Kidney capillary endothelial cell (primary cell): Measurements from ENCODE around the gene JAK3.

Experiments
- DNase-seq: peaks from one replicate; pipeline ENCODE4 v3.0.0-alpha.2; 2018; ENCODE audit warnings: low spot score

Gene JAK3

DNA sequence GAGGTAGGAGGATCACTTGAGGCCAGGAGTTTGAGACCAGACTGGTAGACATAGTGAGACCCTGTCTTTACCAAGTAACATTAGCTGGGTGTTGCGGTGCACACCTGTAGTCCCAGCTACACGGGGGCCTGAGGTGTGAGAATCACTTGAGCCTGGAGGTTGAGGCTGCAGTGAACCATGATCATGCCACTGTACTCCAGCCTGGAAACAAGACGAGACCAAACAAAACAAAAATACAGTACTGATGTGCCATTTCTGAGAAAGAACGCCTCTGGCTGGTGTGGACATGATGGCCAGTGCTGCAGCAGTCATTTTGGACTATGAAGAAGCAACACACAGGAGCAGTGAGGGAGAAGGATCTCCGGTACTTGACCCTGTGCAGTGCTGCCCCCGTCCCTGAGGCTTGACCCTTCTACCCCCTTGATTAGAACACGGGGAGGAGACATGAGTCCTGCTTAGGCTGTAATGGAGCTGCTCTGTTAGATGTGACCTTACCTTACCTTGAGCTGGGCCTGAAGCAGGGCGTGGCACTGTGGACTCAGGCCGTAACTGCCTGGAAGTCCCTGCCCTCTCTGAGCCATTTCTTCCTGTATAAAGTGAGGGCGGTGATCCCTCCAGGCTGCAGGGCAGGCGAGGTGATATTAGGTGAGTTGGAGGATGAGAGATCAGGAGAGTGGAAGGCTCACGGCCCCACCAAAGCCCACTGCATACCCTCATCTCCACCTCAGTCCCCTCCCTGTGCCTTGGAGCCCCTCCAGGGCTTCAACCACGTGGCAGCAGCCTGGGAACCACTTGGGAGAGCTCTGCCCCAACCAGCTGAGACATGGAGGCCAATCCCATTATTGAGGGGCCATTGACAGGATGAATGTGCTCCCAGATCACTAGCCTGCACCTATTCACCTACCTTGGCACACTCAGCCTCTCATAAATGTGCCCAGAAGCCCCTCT is 17.9 kb upstream of the JAK3 start:
- DNase-seq: no peak

DNA sequence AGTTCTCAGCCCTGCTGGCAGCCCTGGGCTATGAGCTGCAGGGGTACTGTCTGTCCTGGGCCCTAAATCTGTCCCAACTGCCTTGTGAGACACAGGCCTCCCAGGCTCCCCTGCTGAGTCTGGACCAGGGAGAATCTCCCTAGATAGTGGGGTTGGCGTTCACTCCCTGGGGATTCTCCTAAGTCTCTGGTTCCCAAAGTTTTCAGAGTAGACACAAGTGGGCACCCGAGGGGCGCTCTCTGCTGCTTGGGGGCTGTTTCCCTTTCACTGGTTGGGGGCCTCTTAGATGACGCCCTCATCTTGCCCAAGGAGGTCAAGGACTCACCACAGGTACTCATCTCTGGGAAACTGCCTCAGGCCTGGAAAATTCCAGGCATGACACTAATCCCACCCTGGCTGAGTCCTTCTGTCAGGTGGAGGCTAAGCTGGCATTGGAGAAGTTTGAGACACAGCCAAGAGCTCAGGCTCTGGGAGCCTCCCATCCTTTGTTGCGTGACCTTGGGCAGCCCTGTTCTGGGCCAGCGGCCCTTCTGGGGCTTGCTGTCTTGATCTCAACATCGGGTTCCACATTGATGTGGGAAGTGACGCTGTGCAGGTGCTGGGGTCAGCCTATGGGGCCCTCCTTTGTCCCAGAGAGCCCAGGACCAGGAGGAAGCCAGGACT is 15.9 kb upstream of the JAK3 start:
- DNase-seq: no peak

DNA sequence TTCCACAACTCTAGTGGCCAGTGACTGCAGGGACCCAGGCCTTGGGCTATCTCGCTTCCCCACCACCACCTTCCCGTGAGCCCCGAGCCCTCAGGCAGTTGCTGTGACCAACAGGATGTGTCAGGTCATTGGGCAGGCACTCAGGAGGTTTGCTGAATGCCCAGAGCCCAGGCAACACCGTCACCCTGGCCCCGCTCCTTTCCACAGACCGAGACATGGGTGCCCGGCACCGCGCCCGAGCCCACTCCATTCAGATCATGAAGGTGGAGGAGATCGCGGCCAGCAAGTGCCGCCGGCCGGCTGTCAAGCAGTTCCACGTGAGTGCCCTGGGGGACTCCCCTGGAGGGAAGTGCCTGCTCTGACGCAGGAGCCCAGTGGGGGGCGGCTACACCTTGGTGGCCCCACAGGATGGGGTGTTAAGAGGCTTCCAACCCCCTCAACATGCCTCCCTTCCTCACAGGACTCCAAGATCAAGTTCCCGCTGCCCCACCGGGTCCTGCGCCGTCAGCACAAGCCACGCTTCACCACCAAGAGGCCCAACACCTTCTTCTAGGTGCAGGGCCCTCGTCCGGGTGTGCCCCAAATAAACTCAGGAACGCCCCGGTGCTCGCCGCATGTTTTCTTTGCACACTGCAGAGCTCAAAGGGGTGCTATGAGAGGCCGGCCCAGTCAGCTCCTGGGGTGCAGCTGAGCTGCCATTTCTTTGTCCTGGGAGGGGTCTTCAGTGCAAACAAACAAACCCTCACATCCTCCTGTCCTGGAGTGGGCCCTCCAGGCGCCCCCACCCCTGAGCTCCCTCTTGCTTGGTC is 15.1 kb upstream of the JAK3 start:
- DNase-seq: no peak

DNA sequence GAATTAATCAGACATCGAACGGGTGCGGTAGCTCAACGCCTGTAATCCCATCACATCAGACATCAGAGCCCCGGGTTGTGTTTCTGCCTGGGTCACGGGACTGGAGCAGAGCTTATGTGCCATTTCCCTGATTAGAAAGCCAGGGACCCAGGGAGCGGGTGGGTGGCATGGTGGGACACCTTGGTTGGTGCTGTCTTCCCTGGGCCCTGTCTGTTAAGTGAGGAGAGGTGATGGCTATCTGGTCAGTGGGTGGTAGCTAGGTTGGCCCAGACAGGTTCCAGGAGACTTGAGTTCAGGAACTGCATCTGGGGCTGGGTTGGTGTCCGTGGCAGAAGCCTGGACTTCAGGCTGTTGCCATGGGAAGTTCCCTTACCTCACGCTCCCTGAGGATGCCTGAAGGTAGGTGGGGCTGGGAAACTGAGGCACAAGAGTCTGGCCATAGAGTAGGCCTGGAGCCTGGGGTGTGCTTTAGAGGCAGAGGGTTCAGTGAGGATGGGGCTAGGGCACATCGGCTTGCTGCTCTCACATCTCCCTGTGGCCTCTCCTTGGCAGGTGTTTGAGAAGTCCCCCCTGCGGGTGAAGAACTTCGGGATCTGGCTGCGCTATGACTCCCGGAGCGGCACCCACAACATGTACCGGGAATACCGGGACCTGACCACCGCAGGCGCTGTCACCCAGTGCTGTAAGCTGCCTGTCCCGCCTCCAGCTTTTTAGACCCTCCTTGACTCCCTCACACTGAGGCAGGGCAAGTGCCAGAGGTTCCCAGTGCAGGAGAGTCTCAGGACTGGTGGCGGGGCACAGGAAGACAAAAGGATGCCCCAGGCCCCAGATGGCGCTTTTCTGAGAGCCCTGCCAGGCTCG is 14.0 kb upstream of the JAK3 start:
- DNase-seq: no peak

DNA sequence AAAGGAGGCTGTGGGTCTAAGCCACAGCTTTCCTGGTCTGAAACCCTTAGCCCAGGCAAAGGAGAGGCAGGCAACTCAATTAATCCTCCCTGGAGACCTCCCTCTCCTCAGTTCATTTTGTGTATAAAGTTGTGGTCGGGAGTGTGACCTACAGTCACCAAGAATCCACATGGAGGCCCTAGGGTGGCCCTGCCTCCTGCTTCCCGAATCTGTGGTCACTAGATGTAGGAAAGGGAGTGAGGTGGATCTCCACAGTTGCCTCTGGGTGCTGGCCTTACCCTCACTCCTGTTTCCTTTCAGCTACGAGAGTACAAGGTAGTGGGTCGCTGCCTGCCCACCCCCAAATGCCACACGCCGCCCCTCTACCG is 13.2 kb upstream of the JAK3 start:
- DNase-seq: no peak

DNA sequence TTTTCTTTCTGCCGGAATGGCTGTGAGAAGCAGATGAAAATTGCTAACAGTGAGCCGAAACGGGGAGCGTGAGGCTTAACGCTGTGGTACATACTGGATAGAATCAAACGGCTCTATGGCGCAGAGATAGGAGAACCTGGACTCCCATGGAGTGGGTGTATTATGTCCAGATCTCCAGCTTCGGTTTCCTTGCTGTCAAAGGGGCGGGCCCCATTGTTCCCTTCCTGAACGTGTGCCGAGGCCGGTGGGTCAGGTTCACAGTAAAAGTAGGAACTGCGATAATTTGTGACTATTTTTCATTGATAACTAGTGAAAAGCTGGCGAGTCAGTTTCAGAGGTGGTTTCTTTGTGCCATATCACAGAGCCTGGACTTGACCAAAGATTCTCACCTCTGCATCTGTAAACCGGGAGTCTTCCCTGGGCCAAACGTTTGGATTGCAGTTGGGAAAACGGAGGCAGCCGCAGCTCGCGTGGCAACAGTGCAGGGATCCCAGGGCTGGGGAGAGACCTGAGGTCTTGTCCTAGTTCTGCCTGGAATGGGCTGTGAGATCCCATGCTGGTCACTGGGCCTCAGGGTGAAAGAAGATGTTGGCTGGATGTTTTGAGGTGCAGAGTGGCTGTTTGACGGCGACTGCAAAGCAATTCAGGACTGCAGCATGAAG is 12.7 kb upstream of the JAK3 start:
- no peak for DNase-seq

DNA sequence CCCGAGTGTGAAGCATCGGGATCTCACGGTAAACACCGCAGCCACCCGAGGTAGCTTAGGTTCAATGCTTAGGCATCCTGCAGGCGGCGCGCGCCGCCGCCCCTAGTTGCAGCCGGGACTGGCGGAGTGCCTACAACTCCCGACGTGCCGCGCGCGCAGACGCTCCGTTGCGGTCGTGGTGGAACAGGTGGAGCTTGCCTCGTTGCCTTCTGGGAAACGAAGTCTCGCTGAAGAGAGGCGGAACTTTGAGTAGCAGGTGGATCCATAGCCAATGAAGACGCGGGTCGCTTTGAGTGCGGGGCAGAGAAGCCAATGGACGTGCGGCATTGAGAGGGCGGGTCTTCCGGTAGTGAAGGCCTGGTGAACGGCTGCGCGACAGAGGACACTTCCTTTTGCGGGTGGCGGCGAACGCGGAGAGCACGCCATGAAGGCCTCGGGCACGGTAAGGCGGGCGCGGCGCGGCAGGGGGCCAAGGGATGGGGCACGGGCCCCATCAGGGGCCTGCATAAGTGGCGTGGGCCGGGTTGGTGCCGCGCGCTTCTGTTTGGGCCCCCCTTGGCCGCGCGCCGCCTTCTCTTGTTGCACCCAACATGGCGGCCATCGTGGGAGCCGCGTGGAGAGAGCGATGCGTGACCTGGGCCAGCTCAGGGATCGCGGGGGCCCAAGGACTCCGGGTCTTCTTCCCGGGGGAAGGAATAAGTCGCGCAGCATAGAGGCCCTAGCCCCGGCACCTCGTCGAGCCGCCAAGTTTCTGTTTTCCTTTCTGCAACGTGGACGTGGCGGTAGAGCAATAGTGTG is 11.9 kb upstream of the JAK3 start, which contains the start of gene RPL18A:
Gene RPL18A (plus strand): TSS at position 378 of the 798 bp plus-strand sequence. CDS start 47 bp downstream, at position 425.
- DNase-seq: peak; percentile 99

DNA sequence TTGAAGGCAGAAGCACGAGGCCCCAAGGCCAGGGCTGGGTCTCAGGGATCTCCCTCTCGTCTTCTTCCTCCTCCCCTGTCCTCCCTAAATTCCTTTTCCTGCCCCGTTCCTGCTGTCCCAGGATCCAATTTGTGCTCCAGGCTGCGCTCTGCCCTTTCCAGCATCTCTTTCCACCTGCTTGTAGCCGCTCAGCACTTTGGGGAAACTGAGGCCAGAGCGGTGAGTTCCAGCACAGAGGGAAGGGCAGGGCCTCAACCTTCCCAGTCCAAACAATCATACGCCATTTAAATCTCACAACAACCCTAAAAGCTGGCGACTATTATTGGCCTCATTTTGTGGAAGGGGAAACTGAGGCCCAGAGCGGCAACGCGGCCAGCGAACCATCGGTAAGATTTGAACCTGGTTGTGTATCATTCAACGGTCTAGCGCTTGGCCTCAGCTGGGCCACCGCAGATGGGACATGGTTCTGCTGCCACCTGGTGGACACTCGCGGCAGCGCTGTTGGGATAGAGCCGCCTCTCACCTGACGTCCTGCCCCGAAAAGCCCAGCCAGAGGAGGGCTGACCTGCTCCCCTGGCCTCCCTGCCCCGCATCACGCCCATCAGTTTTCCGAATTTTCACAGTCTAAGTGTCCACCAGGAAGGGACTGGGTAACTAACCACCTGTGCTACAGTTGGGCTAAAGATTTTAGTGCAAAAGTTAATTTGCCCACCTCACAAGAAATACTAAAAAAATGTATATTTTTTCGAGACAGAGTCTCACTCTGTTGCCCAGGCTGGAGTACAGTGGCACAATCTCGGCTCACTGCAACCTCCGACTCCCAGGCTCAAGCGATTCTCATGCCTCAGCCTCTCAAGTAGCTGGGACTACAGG is 7.7 kb upstream of the JAK3 start:
- DNase-seq: peak; percentile 66

DNA sequence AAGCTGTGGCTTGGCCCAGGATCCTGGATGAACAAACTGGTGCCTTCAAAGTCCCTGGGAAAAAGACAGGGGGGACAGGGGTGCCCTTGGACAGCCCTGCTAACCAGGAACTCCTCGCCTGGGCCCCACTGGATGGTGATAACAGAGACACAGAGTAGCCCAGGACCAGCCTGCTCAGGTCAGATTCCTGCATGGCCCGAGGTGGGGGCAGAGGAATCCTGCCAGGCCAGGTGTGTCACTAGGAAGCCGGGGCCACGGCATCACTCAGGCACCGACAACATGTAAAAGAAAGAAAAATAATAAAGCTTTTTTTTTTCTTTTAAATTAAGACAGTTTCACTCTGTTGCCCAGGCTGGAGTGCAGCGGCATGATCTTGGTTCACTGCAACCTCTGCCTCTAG is 6.3 kb upstream of the JAK3 start:
- DNase-seq: no peak

DNA sequence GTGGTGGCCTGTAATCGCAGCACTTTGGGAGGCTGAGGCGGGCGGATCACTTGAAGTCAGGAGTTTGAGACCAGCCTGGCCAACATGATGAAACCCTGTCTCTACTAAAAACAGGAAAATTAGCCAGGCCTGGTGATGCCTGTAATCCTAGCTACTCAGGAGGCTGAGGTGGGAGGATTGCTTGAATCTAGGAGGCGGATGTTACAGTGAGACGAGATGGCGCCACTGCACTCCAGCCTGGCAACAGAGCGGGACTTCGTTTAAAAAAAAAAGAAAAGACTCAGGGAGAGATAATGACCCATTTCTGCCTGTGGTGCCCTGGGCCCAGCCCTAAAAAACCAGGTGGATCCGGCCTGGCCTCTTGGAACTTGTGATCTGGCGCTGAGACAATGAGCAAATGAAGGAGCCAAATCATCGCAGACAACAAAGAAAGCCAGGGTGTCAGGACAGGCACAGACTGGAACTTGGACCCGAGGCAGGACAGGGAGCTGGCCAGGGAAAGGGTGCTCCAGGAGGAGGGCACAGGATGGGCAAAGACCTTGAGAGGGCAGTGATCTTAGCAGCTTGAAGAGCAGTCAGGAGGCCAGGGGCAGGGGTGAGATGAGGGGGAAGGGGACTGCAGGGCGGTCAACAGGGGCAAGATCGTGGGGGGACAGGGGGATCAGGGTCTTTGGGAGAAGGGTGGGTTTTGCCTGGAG is 962 bp upstream of the JAK3 start:
- no peak for DNase-seq

DNA sequence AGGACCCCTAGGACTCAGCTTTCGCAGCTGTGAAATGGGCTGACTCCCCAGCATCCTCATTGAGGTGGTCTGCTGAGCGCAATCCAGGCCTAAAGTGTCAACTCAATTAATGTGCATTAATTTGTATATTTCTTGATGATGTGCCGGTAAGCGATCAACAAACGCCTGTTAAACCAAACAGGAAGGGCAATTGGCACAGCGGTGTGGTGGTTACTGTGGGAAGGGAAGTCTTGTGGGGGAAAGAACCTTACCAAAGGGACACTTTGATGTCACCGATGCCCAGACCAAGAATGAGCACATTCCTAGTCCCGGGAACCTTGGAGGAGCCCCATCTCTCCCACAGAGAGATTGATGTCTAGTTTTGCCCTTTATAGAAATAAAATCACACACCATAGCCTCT is 1.6 kb downstream of the JAK3 start:
- DNase-seq: no peak

DNA sequence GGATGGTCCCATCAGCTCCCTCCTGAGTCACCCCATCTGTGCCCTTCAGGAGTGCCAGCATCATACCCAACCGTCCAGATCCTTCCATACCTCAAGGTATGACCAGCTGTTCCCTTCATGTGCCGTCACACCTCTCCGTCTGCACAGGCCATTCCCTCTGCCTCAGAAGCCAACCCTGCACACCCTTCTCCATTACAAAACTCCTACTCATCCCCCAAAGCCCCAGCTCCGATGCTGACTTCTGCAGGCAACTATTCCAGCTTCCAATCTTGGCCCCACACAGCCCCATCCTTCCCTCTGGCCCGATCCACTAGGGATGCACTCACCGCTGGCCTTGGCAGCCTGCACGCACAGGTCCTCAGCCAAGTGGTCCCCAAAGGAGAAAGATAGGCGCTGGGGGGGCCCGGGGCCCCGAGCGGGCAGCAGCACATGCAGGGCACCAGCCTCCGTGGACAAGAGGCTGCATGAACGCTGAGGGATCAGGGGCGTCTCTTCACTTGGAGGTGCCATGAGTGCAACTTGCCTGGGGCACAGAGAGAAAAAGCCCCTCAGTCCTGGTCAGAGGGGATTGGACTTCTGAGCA is 3.8 kb downstream of the JAK3 start:
- no peak for DNase-seq

DNA sequence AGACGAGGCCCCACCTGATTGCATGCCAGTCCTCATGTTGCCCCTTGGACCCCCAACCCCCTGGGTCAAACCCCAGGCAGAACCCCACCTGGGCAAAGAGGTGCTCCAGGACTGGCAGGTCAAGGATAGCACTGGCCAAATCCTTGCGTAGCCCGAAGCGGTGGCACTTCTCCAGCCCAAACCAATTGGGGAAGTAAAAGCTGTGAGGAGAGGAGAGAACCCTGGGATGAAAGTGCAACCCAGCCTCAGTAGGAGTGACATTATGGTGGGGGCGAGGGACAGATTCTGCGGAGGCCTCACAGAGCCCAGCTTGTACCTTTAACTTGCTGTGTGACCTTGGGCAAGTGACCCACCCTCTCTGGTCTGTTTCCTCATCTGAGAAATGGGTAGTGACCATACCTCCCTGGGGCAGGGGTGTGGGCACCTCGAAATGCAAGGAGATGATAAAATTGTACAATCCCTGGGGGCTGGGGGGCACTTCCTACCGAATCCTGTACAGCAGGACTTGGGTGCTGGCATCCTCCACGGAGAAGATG is 4.4 kb downstream of the JAK3 start:
- DNase-seq: no peak

DNA sequence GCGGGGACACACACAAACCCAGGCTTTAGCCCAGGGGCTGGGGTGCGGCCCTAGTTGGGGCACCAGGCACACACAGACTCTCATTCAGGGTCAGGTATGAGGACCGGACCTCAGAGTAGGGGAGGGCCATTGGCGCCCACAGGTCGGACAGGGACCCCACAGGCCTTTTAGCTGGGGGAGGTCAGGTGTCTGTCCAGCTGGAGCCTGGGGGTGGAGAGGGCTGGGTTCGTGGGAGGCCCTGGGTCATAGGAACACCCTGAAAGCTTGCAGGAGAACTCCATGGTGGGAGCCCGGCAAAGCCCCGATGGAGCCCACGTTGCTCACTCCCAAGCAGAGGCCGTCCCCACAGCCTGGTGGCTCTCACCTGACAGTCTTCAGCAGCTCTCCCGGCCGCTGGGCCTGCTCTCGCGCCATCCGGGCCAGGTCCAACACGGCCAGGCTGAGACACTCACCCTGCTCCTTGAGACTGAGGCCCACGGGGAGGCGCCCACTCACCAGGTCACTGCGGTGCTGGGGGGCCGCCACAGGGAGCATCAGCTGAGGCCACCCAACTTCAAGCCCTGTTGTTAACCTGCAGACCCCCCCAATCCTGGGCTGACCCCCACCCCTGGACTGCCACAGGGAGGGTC is 5.0 kb downstream of the JAK3 start:
- no peak for DNase-seq

DNA sequence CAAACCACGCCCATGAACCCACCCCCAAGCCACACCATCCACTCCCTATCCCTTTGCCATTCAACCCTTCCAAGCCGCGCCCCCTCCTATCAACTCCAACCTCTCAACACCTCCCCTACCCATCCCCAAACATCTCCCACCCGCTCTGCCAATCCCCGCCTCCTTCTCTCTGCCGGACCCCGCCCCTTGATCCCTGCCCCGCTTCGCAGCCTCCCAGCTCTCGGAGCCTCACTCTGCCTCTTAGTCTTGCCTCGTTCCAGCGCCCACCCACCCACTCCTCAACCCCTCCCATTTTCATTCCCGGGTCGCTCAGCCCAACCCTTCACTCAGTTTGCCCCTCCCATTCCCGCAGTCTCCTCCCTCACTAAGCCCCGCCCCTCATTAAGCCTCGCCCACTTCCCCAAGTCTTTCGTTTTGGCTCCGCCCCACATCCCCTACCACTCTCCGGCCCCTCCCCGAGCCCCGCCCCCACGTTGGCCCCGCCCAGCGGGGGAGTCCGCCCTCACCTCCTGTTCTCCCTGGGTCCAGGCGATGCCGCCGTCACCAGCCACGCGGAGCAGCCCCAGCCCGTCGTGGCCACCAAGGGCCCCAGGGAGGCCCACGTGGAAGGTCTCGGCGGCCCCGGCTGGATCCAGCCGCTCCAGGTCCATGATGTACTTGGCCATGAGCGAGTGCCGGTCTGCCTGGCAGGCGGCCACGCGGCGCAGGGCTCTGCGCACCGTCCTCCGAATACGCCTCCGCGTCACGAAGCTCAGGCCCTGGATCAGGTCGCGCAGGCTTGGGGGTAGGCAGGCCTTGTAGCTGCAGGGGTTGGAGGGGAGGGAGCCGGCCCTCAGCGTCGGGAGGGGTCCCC is 5.7 kb downstream of the JAK3 start:
- no peak for DNase-seq

DNA sequence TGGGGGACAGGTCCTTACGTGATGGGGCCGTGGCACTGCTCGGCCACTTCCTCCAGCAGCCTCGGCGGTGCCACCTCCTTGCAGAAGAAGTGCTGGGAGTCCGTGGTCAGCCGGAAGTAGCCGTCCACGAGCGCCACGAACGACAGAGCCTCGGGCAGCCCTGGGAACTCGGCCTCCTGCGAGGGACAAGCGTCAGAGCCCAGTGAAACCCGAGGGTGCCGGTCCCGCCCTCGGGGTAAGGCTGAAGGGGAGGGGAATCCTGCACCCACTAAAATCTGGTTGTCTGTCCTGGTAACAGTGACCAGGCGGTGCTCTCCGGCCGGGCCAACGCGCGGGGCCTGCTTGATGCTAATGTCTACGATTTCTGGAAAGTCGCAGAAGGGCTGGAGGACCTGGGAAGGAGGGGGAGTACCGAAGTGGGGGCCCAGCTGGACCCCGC is 6.4 kb downstream of the JAK3 start:
- DNase-seq: no peak
